ENCODE measurements around the gene TMEM234.

TMEM234 gene

DNA sequence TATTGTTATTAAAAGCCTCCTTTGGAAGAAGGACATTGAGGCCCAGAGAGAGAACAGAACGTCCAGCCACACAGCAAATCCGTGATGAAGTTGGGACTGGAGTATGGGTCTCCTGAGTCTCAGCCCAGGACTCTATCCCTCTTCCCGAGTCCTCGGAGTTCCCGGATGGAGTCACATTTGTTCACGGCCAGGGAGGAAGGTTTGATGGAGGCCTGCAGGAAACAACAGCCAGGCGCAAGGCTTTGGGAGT is 43.0 kb downstream of the TMEM234 start:
- no peak for DNase-seq (ENCODE audit: low read depth, low spot score)

DNA sequence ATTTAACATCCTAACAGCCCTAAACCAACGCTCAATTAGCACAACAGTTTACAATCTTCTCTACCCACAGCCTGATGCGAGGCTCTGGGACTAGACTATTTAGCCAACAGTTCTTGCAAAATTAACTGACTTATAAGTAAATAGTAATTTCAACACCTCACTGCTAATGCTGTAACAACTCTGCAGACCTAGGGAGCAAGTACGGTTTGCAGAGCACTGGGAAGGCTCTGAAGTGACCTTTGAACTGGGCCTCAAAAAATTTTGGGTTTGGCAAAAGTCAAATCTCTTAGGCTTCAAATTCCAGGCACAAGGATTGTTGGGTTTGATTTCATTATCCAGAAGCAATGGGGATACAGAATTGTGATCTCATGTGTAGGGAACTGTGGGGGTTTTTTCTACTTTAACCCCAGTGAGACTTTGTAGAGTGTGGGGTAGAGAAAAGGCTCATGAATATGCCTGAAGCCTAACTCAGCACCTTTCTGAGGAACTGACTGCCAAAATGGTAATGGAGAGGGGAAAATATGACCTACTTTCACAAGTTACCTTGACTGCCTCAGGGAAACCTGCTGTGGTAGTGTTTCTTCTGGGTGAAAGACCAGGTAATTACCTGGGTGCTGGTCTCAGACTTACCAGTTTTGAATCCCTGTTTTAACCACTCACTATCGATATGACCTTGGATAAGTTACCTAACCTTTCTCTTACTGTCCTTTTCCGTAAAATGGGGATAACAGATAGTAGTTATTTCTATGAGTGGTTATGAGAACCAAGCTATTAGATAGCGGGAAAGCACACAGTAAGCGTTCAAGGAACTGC is 43.6 kb downstream of the TMEM234 start:
- no peak for DNase-seq (ENCODE audit: low read depth, low spot score)

GRCh38 chr1:32172621-32173245 is 49.4 kb downstream of the TMEM234 start:
- DNase-seq (ENCODE audit: low read depth, low spot score): no peak

DNA sequence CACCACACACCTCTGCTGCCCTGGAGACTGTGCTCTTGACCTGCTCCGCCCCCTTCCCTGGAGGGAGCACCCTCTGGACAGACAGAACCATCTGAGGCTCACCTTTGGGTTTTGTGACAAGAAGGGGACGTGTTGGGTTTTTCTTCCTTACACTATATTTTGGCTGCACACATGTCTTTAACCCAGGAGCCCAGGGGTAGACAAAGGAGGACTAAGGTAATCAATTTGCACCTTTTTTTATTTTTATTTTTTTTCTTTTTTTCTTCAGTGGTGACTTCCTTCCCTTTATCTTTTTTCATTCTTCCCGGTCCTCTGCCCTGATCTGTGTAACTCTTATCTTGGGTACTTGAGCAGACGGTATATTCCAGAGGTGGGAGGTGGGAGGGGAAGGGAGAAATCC is 51.2 kb downstream of the TMEM234 start:
- no peak for DNase-seq (ENCODE audit: low read depth, low spot score)

Data from activated CD4-positive, CD25-positive, alpha-beta regulatory T cell treated with anti-CD3 and anti-CD28 coated beads, Interleukin-2, amount 50 U/mL, for 16 hours (primary cell).